ENCODE data around the gene LACTB. TPM values are rescaled to one million over a fixed set of nuclear protein-coding genes. Genes with fewer than 3 reads are reported as not detected.
"Not testable (repeated sequence)": the region's sequence is repeated elsewhere in the genome, so short reads cannot be mapped to it uniquely, and the experiment has no call there.

The LACTB gene
- total RNA-seq, 1 experiment from 2014 or later = 17.2 TPM

DNA sequence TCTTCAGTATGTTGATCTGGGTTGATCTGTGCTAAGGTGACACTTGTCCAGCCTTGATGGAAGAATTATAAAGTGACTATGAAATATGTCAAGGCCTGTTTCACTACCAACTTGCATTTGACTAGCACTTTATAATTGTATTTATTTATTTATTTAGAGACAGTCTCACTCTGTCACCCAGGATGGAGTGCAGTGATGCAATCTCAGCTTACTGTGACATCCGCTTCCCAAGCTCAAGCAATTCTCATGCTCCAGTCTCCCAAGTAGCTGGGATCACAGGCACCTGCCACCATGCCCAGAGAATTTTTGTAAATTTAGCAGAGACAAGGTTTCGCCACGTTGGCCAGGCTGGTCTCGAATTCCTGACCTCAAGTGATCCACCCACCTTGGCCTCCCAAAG, 25.5 kb upstream of the LACTB start (continued):
- no peak for TF ChIP-seq NFATC4 (CRISPR knock-in tag; IDR thresholded peaks at IDR 0.05)
- TF ChIP-seq, protein P1, sequence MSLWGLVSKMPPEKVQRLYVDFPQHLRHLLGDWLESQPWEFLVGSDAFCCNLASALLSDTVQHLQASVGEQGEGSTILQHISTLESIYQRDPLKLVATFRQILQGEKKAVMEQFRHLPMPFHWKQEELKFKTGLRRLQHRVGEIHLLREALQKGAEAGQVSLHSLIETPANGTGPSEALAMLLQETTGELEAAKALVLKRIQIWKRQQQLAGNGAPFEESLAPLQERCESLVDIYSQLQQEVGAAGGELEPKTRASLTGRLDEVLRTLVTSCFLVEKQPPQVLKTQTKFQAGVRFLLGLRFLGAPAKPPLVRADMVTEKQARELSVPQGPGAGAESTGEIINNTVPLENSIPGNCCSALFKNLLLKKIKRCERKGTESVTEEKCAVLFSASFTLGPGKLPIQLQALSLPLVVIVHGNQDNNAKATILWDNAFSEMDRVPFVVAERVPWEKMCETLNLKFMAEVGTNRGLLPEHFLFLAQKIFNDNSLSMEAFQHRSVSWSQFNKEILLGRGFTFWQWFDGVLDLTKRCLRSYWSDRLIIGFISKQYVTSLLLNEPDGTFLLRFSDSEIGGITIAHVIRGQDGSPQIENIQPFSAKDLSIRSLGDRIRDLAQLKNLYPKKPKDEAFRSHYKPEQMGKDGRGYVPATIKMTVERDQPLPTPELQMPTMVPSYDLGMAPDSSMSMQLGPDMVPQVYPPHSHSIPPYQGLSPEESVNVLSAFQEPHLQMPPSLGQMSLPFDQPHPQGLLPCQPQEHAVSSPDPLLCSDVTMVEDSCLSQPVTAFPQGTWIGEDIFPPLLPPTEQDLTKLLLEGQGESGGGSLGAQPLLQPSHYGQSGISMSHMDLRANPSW (CRISPR knock-in tag; conservative IDR thresholded peaks at IDR 0.05; ENCODE audit: low read depth) = no peak
- TF ChIP-seq RORB (CRISPR knock-in tag; IDR thresholded peaks at IDR 0.05) = no peak
- TF ChIP-seq, protein P2, sequence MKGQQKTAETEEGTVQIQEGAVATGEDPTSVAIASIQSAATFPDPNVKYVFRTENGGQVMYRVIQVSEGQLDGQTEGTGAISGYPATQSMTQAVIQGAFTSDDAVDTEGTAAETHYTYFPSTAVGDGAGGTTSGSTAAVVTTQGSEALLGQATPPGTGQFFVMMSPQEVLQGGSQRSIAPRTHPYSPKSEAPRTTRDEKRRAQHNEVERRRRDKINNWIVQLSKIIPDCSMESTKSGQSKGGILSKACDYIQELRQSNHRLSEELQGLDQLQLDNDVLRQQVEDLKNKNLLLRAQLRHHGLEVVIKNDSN (CRISPR knock-in tag; IDR thresholded peaks at IDR 0.05) = no peak
- TF ChIP-seq FOXP1 (CRISPR knock-in tag; IDR thresholded peaks at IDR 0.05; ENCODE audit: borderline replicate concordance) = no peak
- TF ChIP-seq FOXJ3 (CRISPR knock-in tag; IDR thresholded peaks at IDR 0.05; ENCODE audit: borderline replicate concordance) = no peak
- no peak for TF ChIP-seq CBFB (CRISPR knock-in tag; IDR thresholded peaks at IDR 0.05; ENCODE audit: low read depth)
- TF ChIP-seq SMAD4 (CRISPR knock-in tag; IDR thresholded peaks at IDR 0.05) = no peak
- TF ChIP-seq, protein P3, sequence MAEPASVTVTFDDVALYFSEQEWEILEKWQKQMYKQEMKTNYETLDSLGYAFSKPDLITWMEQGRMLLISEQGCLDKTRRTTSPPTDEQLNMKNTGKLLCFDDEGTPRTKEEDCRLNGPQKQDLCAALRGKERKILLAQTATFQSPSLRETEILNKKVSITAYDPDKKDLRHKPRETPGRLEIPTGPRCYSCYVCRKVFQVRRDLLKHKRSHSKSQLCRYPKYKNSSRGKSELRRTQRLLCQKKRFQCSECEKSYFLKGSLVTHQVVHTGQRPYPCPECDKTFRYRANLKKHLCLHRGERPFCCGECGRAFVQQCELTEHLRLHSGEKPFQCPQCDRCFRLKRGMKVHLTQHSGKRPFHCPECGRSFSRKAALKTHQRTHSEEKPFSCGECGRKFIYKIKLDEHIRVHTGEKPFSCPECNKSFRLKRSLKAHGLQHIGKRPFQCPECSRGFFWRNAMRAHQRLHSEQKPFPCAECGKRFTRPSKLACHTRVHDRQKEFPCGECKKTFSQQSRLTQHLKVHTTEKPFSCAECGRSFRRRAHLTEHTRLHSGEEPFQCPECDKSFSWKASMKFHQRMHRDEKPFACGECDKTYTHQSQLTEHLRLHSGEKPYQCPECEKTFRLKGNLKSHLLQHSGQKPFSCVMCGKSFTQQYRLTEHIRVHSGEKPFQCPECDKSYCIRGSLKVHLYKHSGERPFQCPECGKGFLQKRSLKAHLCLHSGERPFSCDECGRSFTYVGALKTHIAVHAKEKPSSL (CRISPR knock-in tag; conservative IDR thresholded peaks at IDR 0.05) = no peak

DNA sequence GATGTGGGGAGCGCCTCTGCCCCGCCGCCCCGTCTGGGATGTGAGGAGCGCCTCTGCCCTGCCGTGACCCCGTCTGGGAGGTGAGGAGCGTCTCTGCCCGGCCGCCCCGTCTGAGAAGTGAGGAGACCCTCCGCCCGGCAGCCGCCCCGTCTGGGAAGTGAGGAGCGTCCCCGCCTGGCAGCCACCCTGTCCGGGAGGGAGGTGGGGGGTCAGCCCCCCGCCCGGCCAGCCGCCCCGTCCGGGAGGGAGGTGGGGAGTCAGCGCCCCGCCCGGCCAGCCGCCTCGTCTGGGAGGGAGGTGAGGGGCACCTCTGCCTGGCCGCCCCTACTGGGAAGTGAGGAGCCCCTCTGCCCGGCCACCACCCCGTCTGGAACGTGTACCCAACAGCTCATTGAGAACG, 22.8 kb upstream of the LACTB start:
- ATAC-seq; H3K27me3 Mint-ChIP-seq (ENCODE audit: low read depth); H3K4me3 Mint-ChIP-seq; H3K27ac Mint-ChIP-seq; DNase-seq (ENCODE audit: low spot score); POLR2A ChIA-PET; CTCF ChIA-PET; H3K4me1 Mint-ChIP-seq: not testable (repeated sequence)
- Mint-ChIP-seq H3K36me3 (peaks cover 14% of the 10 kb centered on the region), H3K9me3 (peaks cover 21% of the 10 kb centered on the region)

DNA sequence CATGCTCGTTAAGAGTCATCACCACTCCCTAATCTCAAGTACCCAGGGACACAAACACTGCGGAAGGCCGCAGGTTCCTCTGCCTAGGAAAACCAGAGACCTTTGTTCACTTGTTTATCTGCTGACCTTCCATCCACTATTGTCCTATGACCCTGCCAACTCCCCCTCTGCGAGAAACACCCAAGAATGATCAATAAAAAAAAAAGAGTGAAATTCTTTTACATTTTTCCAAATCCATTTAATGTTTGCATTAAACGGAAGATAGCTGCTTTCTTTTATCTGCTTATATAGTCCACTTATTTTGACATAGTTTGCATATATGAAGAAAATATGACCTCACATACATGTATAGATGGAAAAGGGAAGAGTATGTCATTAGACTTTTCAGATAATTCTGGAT, 22.1 kb upstream of the LACTB start:
- H3K4me3 Mint-ChIP-seq; POLR2A ChIA-PET; H3K27ac Mint-ChIP-seq; CTCF ChIA-PET; H3K4me1 Mint-ChIP-seq; H3K27me3 Mint-ChIP-seq (ENCODE audit: low read depth); DNase-seq (ENCODE audit: low spot score); ATAC-seq: not testable (repeated sequence)
- H3K36me3 Mint-ChIP-seq = peaks cover 14% of the 10 kb centered on the region
- H3K9me3 Mint-ChIP-seq = peaks cover 23% of the 10 kb centered on the region

DNA sequence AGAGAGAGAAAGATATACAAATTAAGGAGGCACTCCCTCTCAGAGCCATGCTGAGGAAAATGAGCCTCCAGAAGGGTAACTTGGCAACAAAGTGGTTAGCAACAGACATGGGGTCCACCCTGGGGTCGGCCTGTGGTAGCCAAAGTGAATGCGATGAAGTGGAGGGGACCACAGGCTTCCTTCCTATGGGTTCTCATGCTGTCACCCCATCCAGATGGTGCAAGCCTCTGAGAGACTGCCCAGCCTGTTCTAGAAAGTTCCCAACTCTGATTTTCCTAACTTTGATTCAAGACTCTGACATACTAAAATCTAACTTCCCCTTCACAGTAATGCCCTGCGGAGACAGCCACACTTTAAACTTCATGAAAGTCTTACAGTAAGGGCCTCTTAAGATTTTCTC, 18.2 kb upstream of the LACTB start:
- ATAC-seq = no peak
- Mint-ChIP-seq H3K9me3 (peaks cover 31% of the 10 kb centered on the region), H3K36me3 (peaks cover 12% of the 10 kb centered on the region), H3K4me3 (no peak overlapping the region), H3K27me3 (ENCODE audit: low read depth) (no peaks in the 10 kb centered on the region; the same call in 1 of the 2 replicates), H3K4me1 (no peaks in the 10 kb centered on the region), H3K27ac (no peak overlapping the region)
- no peak for TF ChIP-seq ESRRA (CRISPR knock-in tag; IDR thresholded peaks at IDR 0.05; ENCODE audit: borderline replicate concordance)
- no peak for TF ChIP-seq TEAD4 (CRISPR knock-in tag; IDR thresholded peaks at IDR 0.05)
- TF ChIP-seq NR2C2 (CRISPR knock-in tag; IDR thresholded peaks at IDR 0.05) = no peak
- TF ChIP-seq NFATC4 (CRISPR knock-in tag; IDR thresholded peaks at IDR 0.05) = no peak
- no peak for TF ChIP-seq KAT7 (CRISPR knock-in tag; IDR thresholded peaks at IDR 0.05; ENCODE audit: borderline replicate concordance)
- ChIA-PET POLR2A (no interaction called here), CTCF (interaction anchor here (0.9 kb wide), 1 partner anchor 361 kb away, joined by 5 read pairs; no protein-coding TSS in a partner anchor)
- no peak for DNase-seq (ENCODE audit: low spot score)

DNA sequence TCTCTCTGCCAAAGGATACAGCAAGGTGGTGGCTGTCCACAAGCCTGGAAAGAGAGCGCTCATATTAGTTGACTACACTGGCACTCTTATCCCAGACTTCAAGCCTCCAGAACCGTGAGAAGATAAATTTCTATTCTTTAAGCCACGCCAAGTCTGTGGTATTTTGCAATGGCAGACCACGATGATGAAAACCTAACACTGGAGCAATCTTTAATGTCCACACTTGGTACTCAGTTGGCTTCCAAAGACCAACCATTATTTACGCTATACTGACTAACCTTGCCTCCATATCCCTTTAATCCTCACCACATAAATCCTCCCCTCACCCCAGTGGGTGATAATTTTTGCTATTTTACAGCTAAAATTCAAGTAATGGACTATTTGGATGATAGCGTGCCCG, 16.9 kb upstream of the LACTB start:
- ChIA-PET CTCF (no interaction called here), POLR2A (no interaction called here)
- H3K4me1 Mint-ChIP-seq = no peaks in the 10 kb centered on the region
- no peak for DNase-seq (ENCODE audit: low spot score)
- no peak overlapping the region for H3K4me3 Mint-ChIP-seq
- no peak overlapping the region for H3K27ac Mint-ChIP-seq
- peaks cover 26% of the 10 kb centered on the region for H3K9me3 Mint-ChIP-seq
- no peaks in the 10 kb centered on the region; the same call in 1 of the 2 replicates for H3K27me3 Mint-ChIP-seq (ENCODE audit: low read depth)
- H3K36me3 Mint-ChIP-seq = peaks cover 7% of the 10 kb centered on the region
- ATAC-seq = no peak
- TF ChIP-seq, protein P4, sequence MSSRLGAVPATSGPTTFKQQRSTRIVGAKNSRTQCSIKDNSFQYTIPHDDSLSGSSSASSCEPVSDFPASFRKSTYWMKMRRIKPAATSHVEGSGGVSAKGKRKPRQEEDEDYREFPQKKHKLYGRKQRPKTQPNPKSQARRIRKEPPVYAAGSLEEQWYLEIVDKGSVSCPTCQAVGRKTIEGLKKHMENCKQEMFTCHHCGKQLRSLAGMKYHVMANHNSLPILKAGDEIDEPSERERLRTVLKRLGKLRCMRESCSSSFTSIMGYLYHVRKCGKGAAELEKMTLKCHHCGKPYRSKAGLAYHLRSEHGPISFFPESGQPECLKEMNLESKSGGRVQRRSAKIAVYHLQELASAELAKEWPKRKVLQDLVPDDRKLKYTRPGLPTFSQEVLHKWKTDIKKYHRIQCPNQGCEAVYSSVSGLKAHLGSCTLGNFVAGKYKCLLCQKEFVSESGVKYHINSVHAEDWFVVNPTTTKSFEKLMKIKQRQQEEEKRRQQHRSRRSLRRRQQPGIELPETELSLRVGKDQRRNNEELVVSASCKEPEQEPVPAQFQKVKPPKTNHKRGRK (CRISPR knock-in tag; IDR thresholded peaks at IDR 0.05; ENCODE audit: borderline replicate concordance) = no peak
- TF ChIP-seq, protein P5, sequence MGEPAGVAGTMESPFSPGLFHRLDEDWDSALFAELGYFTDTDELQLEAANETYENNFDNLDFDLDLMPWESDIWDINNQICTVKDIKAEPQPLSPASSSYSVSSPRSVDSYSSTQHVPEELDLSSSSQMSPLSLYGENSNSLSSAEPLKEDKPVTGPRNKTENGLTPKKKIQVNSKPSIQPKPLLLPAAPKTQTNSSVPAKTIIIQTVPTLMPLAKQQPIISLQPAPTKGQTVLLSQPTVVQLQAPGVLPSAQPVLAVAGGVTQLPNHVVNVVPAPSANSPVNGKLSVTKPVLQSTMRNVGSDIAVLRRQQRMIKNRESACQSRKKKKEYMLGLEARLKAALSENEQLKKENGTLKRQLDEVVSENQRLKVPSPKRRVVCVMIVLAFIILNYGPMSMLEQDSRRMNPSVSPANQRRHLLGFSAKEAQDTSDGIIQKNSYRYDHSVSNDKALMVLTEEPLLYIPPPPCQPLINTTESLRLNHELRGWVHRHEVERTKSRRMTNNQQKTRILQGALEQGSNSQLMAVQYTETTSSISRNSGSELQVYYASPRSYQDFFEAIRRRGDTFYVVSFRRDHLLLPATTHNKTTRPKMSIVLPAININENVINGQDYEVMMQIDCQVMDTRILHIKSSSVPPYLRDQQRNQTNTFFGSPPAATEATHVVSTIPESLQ (CRISPR knock-in tag; IDR thresholded peaks at IDR 0.05) = no peak
- TF ChIP-seq, protein P6, sequence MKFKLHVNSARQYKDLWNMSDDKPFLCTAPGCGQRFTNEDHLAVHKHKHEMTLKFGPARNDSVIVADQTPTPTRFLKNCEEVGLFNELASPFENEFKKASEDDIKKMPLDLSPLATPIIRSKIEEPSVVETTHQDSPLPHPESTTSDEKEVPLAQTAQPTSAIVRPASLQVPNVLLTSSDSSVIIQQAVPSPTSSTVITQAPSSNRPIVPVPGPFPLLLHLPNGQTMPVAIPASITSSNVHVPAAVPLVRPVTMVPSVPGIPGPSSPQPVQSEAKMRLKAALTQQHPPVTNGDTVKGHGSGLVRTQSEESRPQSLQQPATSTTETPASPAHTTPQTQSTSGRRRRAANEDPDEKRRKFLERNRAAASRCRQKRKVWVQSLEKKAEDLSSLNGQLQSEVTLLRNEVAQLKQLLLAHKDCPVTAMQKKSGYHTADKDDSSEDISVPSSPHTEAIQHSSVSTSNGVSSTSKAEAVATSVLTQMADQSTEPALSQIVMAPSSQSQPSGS (CRISPR knock-in tag; IDR thresholded peaks at IDR 0.05; ENCODE audit: borderline replicate concordance, low read depth) = no peak
- TF ChIP-seq GTF2I (CRISPR knock-in tag; conservative IDR thresholded peaks at IDR 0.05) = no peak
